CD4-positive, alpha-beta T cell treated with Interleukin-6 for 4 hours (primary cell): ENCODE measurements around the gene FLT3.
"Not testable (repeated sequence)": the region's sequence is repeated elsewhere in the genome, so short reads cannot be mapped to it uniquely, and the experiment has no call there.

Source experiments
- DNase-seq: peaks from one replicate; pipeline ENCODE4 v3.0.0-alpha.2; 2020; ENCODE audit warnings: mixed read lengths

FLT3 gene

DNA sequence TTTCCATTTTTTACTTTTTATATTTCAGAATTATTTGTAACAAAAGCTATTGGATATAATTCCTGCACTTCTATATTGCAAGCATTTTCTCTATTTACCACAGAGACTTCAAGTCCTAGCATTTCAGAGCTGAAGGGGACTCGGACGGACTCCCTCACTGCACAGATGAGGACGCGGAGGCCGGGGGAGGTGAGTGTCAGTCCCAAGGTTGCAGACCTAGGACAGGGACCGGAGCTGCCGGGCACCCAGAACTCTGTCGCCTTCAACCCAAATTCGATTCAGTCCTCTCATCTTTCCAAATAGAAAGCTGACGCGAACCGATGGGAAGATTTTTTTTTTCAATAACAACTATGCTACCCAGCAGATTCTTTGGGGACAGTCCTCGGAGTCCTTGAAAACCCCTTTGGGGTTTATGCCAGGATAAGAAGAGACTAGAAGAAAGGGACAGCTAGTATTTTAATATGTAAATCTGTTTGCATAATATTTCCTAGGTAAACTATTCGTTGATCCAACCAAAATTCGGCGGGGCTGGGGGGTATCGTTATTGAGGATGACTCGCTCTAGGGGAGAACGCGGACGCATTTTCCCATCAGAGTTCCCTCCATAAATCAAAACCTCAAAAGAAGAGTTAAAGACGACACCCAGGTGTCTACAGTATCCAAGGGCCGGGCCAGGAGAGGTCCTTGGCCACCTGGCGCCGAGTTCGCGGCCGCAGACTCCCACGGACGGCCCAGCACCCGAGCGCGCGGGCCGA is 803 bp downstream of the FLT3 start:
- no peak for DNase-seq

GRCh38 chr13:28097503-28097902 is 2.9 kb downstream of the FLT3 start:
- DNase-seq: no peak

DNA sequence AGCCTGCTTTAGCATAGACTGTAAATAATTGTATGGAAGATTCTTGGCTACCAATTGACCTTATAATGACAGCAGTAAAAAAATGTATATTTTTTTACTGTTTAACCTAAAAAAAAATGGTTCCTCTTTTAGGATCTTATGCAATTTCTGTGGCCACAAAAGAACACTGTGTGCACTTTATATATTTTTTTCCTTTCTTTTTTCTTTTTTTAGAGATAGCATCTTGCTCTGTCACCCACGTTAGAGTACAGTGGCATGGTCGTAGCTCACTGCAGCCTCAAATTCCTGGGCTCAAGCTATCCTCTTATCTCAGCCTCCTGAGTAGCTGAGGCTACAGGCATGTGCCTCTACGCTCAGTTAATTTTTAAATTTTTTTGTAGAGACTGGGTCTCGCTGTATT is 6.1 kb downstream of the FLT3 start:
- no peak for DNase-seq

GRCh38 chr13:28093881-28094280 is 6.5 kb downstream of the FLT3 start:
- no peak for DNase-seq

DNA sequence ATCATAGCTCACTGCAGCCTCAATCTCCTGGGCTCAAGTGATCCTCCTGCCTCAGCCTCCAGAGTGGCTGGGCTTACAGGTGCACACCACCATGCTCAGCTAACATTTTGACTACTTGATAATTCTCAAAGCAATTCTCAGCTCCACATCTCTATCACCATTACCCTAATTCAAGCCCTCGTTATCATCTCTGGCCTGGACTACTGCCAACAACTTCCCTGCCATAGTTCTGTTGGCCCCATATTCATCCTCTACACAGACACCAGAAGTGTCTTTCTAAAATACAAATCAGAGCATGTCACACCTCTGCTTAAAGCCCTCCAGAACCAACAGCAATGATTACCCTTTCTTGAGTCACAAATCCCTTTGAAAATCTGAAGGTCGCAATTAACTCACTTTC is 7.9 kb downstream of the FLT3 start:
- no peak for DNase-seq

- DNase-seq: no peak
Observed at GRCh38 chr13:28089065-28089464, 11.3 kb downstream of the FLT3 start.

DNA sequence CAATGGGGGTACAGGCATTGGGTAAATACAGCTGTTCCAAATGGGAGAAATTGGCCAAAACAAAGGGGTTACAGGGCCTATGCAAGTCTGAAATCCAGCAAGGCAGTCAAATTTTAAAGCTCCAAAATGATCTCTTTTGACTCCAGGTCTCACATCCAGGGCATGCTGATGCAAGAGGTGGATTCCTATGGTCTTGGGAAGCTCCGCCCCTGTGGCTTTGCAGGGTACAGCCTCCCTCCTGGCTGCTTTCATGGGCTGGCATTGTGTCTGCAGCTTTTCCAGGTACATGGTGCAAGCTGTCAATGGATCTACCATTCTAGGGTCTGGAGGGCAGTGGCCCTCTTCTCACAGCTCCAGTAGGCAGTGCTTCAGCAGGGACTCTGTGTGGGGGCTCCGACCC is 22.6 kb downstream of the FLT3 start:
- not testable (repeated sequence) for DNase-seq

DNA sequence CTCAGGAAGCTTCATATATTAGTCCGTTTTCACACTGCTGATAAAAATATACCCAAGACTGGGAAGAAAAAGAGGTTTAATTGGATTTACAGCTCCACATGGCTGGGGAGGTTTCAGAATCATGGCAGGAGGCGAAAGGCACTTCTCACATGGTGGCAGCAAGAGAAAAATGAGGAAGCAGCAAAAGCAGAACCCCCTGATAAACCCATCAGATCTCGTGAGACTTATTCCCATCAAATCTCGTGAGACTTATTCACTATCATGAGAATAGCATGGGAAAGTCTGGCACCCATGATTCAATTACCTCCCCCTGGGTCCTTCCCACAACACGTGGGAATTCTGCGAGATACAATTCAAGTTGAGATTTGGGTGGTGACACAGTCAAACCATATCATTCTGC is 23.1 kb downstream of the FLT3 start:
- DNase-seq: no peak

DNA sequence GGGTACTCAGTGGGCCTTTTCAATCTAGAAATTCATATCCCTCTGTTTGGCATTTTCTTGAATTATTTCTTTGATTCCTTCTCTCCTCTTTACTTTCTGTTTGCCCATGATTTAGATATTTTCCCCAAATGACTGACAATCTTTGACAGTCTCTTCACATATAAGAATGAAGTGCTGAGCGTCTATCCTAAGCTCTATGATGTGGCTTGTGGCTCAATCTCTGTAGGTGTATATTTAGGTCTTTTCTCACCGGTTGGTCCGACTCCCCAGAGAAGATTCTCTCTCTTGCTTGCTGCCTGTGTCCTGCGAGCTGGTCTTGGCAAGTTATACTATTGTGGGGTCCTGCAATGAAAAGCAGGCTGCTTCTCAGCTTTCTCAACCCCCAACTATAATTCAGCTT is 29.0 kb downstream of the FLT3 start:
- no peak for DNase-seq

GRCh38 chr13:28067491-28067890 is 32.9 kb downstream of the FLT3 start:
- no peak for DNase-seq

DNA sequence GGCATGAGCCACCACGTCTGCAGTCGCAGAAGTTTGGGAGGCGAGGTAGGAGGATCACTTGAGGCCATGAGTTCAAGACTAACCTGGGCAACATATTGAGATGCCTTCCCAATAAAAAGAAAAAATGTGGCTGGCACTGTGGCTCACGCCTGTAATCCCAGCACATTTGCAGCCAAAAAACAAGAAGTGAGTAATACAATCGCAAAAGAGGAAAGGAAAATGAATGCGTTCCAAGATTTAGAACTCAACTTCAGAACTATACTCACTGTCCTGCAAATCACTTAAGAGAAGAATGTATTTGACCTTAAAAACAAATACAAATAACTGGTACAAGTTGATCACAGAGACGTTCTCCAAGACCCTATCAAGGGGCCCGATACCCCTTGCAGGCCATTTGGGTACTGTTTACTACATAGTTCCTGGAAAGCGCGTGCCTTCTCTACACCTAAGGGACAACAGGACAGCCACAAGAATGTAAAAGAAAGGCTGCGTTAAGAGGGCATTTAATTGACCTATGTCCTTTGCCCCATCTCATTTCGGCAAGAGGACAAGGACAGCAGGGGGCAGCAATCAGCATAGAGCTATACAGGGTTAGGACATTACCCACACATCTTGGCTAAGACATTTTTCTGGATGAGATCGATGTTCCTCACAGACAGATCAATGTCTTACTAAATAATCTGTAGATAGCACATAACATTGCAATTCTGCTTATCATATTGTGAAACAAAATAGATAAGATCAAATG is 41.3 kb downstream of the FLT3 start:
- peak; percentile 55 for DNase-seq

DNA sequence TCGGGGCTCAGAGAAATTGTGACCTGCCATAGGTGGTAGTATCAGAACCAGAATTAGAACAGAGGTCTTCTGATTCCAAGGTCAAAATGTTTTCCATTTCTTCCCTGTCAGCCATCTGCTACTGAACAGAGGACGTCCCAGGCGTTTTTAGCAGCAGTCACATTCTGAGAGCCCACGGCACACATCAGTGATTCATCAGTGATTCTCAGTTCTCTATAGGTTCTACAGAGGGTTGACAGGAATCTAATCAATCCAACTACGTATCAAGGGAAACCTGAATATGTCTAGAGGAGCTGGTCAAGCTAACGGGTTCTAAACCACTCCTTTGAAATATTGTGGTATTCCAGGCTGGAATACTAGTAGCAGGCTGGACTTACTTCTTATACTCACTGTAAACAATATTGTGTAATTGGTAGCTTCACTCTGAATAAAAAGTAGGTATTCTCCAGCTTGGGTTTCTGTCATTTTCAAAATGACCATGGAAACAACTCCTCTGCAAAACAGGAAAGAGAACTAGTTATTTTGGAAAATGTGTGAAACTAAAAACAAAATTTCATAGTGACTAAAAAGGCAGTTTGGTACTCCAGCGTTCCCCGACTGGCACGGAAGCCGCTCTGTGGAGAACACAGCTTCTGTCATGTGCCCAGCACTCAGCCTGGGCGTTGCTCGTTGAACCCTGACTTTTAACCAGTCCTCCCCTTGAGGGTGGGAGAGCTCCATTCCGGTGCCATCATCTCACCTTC is 43.2 kb downstream of the FLT3 start:
- no peak for DNase-seq

DNA sequence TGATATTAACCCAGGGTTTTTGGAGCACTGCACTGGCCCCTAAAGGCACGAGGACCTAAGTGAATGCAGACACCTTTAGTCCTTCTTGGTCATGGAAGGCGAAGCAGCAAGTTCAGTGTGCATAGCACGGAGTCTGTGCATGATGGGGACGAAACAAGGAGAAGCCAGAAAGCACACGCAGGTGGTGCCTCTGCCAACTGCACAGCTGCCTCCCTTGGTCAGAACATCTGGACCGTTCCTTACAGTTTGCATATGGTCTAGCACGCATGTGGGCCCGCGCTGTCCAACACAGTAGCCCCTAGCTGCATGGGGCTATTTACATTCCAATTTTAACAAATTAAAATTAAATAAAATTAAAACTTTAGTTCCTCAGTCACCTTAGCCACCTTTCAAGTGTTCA is 44.0 kb downstream of the FLT3 start:
- no peak for DNase-seq

- DNase-seq: no peak
Observed at GRCh38 chr13:28055357-28055756, 45.0 kb downstream of the FLT3 start.

GRCh38 chr13:28052945-28053344 is 47.4 kb downstream of the FLT3 start:
- no peak for DNase-seq

- DNase-seq: no peak
Observed at GRCh38 chr13:28049880-28050875, 50.2 kb downstream of the FLT3 start.

- no peak for DNase-seq
Observed at GRCh38 chr13:28049215-28049614, 51.2 kb downstream of the FLT3 start.

- no peak for DNase-seq
Observed at GRCh38 chr13:28048768-28049167, 51.6 kb downstream of the FLT3 start.

GRCh38 chr13:28047757-28048388 is 52.5 kb downstream of the FLT3 start:
- no peak for DNase-seq

DNA sequence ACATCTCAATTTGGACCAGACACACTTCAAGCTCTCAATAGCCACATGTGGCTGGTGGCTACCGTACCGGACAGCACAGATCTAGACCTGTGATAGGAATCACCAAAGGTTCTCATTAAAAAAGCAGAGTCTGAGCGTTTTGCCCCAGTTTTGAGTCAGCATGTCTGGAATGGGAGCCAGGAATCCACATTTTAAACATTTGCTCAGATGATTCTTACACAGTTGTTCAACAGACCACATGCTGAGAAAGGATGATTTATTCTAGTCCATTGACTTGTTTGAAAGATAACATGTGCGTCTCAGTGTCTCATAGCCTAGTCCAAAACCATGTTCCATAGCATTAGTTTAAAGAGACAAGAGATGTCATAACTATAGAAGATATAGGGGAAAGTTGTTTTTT is 53.4 kb downstream of the FLT3 start:
- DNase-seq: no peak

GRCh38 chr13:28045861-28046260 is 54.5 kb downstream of the FLT3 start:
- no peak for DNase-seq

GRCh38 chr13:28044608-28045007 is 55.8 kb downstream of the FLT3 start:
- no peak for DNase-seq
